Measurements from ENCODE around the gene ABCC1.

ABCC1 gene

GRCh38 chr16:16032271-16032979, 83.0 kb downstream of the ABCC1 start:
- FAIRE-seq (no peak), DNase-seq (ENCODE audit: insufficient read length, low spot score) (no peak)
- TF ChIP-seq CTCF (IDR thresholded peaks at IDR 0.05; ENCODE audit: insufficient read depth, missing control alignments), result no peak

- no peak for TF ChIP-seq CTCF (IDR thresholded peaks at IDR 0.05; ENCODE audit: insufficient read depth, missing control alignments)
- DNase-seq (ENCODE audit: insufficient read length, low spot score) (no peak), FAIRE-seq (no peak)
Observed at GRCh38 chr16:16033208-16033717, 83.8 kb downstream of the ABCC1 start.

GRCh38 chr16:16036359-16036792, 87.0 kb downstream of the ABCC1 start:
- no peak for TF ChIP-seq CTCF (IDR thresholded peaks at IDR 0.05; ENCODE audit: insufficient read depth, missing control alignments)
- no peak for FAIRE-seq
- no peak for DNase-seq (ENCODE audit: insufficient read length, low spot score)

- DNase-seq (ENCODE audit: insufficient read length, low spot score) (no peak), FAIRE-seq (no peak)
- no peak for TF ChIP-seq CTCF (IDR thresholded peaks at IDR 0.05; ENCODE audit: insufficient read depth, missing control alignments)
Observed at GRCh38 chr16:16037521-16037920, 88.1 kb downstream of the ABCC1 start.

- DNase-seq (ENCODE audit: insufficient read length, low spot score) (no peak), FAIRE-seq (no peak)
- TF ChIP-seq CTCF (IDR thresholded peaks at IDR 0.05; ENCODE audit: insufficient read depth, missing control alignments), result no peak
Observed at GRCh38 chr16:16037970-16038369, 88.6 kb downstream of the ABCC1 start.

GRCh38 chr16:16038950-16039349, 89.5 kb downstream of the ABCC1 start:
- FAIRE-seq, result no peak
- no peak for DNase-seq (ENCODE audit: insufficient read length, low spot score)
- TF ChIP-seq CTCF (IDR thresholded peaks at IDR 0.05; ENCODE audit: insufficient read depth, missing control alignments), result no peak

GRCh38 chr16:16041196-16041892, 91.9 kb downstream of the ABCC1 start:
- no peak for FAIRE-seq
- no peak for TF ChIP-seq CTCF (IDR thresholded peaks at IDR 0.05; ENCODE audit: insufficient read depth, missing control alignments)
- no peak for DNase-seq (ENCODE audit: insufficient read length, low spot score)
